GM19238 (cell line): Measurements from ENCODE around the gene EP400.
A peak's percentile ranks its signal among the peaks of the same experiment; 100 is the strongest.

ENCODE experiments used
- DNase-seq: peaks from one replicate; pipeline ENCODE4 v3.0.0; 2011; ENCODE audit warnings: low spot score; ENCODE audit not compliant: insufficient read length

Gene EP400, protein sequence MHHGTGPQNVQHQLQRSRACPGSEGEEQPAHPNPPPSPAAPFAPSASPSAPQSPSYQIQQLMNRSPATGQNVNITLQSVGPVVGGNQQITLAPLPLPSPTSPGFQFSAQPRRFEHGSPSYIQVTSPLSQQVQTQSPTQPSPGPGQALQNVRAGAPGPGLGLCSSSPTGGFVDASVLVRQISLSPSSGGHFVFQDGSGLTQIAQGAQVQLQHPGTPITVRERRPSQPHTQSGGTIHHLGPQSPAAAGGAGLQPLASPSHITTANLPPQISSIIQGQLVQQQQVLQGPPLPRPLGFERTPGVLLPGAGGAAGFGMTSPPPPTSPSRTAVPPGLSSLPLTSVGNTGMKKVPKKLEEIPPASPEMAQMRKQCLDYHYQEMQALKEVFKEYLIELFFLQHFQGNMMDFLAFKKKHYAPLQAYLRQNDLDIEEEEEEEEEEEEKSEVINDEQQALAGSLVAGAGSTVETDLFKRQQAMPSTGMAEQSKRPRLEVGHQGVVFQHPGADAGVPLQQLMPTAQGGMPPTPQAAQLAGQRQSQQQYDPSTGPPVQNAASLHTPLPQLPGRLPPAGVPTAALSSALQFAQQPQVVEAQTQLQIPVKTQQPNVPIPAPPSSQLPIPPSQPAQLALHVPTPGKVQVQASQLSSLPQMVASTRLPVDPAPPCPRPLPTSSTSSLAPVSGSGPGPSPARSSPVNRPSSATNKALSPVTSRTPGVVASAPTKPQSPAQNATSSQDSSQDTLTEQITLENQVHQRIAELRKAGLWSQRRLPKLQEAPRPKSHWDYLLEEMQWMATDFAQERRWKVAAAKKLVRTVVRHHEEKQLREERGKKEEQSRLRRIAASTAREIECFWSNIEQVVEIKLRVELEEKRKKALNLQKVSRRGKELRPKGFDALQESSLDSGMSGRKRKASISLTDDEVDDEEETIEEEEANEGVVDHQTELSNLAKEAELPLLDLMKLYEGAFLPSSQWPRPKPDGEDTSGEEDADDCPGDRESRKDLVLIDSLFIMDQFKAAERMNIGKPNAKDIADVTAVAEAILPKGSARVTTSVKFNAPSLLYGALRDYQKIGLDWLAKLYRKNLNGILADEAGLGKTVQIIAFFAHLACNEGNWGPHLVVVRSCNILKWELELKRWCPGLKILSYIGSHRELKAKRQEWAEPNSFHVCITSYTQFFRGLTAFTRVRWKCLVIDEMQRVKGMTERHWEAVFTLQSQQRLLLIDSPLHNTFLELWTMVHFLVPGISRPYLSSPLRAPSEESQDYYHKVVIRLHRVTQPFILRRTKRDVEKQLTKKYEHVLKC (N-terminal part only)

DNA sequence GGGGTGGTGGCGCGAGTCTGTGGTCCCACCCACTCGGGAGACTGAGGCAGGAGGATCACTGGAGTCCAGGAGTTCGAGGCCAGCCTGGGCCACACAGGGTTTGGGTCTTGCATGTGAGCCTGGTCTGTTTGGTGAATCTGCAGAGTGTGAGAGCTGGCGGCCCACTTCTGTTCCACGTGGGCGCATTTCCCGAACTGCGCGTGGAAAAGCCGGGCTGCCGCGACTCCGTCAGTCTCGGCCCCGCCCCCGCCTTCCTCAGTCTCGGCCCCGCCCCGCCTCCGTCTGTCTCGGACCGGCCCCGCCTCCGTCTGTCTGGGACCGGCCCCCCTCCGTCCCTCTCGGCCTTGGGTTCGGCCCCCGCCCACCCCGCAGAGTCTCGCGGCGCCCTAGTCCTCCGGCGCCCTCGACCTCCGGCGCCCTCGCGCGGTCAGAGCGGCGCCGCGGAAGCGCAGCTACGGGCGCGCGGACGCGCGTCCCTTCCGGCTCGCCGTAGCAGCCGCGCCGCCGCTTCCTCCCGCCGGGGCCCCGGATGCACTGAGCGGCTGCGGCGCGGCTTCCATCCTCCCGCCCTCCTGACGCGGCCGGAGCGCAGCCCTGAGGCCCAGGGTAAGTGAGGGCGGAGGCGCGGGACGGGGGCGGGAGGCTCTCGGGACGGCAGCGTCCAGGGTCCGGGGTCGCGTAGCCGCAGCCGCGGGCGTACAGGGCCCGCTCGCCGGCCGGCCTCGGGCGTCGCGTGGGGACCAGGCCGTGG, at the start of gene EP400:
Gene EP400 (plus strand): TSS at position 512 of the 751 bp plus-strand sequence. CDS start 10,678 bp downstream, outside the sequence.
- peak; percentile 97 for DNase-seq

DNA sequence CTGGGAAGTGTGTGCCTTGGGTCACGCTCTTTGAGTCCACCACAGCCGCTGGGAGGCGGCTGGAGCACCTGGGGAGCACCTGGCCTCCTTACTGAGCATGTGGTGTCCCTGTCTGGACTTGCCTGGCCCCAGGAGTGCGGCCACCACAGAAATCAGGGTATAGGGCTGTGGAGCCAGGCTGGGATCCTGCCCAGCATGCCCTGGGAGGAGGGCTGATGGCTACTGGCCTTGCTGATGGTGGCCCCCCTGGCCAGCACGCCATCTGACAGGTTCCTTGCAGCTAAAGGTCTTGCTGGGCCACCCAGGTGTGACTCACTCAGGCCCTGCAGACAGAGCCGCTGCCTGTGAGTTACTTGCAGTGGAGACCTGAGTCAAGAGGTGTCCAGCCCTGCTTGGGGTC, 49.3 kb upstream of the EP400 start:
- no peak for DNase-seq

DNA sequence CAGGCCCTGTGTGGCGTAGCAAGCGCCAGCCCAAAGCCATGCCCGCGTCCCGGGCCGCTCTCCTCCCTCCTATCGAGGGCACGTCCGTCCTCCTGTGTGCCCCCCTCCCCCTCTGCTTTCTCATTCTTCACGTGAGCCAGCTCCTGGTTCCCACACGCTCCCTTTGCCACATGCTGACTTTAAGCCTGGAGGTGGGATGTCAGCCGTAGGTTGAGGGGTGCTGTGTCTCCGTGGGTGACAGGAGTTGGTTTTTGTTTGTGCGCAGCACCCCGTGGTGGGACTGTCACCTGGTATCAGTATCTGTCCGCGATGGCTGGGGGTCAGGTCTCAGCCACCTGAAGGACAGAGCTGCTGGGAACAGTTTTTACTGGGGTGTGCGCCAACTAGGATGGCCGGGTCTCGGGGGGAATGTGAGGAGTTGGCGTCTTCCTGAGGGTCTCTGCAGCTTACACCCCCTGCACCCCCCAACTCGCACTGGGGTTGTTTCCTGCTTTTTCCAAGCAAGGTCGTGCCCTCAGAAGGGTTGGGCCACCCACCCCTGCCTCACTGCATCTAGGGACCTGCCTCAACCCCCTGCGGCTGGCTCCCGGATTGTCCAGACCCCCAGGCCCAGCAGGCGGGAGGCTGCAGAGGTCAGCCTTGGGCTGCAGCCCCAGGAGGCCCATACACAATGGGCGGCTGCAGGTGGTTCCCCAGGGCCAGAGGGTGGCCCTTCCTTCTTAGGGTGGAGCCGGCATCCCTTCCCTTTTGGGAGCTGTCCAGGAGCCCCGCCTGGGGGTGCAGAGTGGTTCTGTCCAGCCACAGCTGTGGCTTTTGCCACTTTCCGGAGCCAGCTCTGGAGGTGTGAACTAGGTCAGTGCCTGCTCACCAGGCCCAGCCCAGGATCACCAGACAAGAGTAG, 48.1 kb upstream of the EP400 start:
- no peak for DNase-seq

DNA sequence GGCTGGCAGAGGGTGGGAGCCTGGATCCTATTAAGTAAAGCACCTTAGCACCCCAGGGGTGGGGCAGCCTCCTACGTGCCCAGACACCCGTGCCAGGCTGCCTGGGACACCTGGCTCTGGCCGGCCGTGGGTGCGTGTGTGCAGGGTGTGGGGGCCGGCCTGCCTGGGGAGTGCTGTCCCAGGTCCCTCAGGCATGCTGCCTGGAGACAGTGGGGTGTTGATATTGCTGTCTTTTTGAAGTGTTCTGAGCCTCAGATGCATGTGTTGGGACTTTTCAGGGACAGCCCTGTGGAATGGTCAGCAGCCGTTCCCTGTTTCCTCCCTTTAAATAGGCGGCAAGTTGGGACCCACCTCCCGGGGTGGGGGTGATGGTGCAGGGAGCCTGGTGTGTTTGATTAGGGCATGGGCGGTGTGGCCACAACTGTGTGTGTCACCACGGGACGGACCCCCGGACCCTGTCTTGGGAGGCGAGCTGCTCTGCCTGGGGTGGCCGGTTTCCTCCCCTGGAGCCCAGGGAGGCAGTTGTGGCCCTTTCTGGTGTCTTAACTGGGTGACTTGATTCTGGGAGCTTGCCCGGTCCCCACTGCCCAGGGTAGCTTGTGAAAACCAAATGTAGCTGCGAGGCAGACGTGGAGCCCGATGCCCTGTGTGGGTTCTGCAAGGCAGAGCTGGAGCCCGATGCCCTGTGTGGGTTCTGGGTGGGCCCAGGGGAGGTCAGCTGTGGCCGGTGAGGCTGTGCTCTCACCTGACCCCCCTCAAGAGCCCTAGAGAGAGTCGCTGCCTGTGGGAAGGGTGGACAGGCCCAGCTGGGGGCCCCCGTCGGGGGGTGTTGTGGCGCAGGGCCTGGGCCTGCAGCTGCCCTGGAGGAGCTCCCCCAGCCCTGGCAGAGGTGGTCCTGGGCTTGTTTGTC, 47.2 kb upstream of the EP400 start:
- no peak for DNase-seq

DNA sequence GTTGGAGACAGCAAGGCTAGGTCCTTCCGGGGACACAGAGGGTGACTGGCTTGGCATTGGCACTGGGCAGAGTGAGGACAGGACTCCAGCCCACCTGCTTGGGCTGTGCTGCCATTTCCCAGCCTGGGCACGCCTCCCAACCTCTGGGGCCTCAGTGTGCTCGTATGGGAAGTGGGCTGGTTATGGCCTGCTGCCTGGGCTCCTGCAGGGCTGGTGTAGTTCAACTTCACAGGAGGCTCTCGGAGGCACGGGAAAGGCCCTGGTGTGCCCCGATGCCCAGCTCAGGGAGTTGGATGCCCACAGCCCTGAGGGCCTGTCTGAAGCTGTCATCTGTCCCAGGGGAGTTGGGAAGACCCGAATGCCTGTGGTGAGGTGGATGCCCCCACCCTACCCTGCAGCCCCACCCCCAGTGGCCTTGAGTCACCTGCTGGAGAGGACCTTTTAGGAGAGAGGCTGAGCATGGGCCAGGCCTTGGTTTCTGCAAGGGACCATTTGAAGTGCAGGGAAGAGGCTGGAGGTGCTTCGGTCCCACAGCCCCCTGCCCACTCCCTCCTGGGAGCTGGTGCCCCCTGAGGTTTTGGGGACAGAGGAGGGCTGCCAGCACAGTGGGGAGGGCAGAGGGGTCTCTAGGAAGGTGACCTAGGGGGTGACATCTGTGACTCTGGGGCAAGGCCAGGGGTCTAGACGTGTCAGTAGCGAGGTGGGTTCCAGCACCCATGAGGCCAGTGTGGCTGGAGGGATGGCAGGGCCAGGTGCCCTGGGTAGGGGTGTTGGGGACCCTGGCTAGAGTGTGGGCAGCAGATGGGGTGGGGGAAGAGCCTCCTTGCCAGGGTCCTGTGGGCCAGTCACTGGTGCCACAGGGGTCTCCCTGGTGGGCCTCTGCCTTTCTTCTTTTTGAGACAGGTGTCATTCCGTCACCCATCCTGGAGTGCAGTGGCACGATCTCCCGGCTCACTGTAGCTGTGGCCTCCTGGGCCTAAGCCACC, 46.2 kb upstream of the EP400 start:
- DNase-seq, result no peak

DNA sequence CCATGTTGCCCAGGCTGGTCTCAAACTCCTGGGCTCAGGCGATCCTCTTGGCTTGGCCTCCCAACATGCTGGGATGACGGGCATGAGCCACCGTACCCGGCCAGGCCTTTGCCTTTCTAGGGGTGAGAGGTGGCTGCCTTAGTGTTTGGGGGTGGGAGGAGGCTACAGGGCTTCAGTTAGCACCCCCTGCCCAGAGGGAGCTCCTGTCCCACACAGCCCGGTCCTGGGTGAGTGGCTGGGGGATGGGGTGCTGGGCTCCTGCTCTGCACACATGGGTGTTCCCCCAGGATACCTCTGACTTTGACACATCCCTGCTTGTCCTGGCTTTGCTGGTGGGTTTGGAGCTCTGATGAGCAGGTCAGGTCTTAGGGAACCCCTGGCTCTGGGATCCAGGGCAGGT, 45.4 kb upstream of the EP400 start:
- no peak for DNase-seq

DNA sequence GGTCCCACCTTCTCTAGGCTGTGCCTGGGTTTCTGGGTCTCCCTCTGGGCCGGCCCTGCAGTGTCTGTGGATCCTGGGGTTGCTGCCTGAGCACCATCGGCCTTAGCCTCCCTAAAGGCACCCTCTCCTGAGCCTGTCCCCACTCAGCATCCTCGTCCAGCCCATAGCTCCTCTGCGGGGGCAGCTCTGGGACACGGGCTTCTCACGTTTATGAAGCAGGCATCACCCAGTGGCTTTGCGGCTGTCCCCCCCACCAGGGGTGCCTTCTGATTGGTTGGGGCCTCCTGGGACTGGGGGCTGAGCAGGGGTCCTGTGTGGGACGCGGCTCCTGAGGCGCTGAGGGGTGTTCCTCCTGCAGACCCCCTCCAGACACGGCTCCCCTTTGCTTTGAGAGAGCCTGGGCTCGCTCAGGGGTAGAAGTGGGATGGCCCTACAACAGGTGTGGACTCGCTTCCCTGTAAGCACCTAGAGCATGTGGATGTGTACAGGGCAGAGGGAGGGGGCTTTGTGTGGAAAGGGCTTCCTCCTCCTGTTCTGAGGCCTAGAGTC, 44.6 kb upstream of the EP400 start:
- no peak for DNase-seq

DNA sequence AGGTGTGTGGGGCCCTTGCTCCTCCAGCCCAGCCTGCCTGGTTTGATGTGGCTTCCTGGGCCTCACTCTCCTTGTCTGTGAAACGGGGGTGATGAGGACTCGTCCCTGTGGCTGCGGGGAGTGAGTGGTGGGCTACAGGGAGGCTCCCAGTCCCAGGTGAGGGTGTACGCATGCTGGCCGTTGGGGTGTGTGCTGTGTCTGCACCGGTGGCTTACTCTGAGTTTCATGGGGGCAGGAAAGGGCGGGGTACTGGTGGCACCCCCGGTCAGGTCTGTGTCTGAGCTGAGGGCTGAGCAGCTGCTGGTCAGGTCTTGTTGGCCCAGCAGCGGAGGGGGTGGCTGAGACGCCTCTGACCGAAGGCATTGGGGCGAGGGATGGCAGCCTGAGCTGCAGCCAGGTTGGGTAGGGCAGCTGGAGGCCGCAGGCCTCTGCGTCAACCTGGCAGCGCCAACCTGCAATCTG, 44.1 kb upstream of the EP400 start:
- no peak for DNase-seq

DNA sequence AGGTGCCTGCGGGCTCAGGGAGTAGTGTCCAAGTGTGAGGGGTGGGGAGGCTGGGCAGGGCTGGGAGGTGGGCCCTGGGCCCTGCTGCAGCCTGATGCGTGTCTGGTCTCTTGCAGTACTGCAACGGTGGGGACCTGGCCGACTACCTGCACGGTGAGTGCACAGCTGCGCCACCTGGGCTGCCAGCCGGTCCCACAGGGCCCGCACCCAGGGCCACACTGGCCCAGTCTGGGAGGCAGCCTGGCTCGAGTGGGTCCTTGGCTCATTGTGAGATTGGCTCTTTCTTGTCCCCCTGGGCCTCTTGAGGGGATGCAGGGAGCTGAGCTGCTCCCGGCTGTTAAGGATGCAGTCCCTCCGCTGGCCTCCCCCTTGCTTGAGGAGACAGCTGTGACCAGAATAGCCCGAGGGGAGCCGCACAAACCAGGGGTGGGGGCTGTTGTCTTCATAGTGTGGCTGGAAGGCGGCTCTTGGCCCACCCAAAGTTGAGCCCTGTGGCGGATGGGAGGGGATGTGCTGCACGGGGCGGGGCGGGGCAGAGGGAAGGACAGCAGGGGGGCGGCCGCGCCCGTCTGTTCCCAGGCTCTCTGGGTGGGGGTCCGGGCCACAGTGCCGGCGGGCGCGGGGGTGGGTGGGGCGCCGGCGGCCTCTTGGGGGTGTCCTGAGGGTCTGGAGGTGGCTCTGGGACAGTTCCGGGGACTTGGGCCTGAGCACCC, 42.2 kb upstream of the EP400 start:
- DNase-seq, result no peak

DNA sequence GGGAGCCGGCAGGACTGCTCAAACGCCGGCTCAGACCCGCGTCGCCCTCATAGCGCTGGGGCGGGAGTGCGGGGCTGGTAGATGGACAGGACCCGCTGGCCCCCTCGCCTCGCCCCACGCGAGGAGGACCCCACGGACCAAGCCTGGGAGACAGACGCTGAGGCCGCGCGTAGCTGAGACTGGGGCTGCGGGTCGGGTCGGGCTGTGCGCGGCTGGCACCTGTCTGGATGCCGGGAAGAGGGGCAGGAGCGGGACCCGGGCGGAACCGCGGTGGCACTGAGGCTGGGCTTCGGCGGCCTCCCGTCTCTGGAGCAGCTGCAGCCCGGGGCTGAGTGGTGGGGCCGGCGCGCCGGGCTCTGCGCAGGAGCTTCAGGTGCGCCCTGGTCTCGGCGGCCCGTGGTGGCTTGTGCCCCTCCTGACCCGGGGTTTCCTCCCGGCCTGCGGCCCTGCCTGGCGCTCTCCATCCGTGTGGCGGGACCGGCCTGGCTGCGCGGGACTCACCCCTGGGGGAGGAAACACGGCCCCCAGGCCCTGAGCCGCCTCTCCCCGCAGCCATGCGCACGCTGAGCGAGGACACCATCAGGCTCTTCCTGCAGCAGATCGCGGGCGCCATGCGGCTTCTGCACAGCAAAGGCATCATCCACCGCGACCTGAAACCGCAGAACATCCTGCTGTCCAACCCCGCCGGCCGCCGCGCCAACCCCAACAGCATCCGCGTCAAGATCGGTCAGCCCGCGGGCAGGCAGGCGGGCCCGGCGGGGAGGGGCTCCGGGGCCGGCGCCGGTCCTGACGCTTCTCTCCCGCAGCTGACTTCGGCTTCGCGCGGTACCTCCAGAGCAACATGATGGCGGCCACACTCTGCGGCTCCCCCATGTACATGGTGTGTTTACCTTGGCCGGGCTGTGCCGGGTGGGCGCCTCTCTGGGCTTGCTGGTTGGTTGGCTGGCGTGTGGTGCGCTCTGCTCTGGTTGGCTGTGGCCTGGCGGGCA, 41.4 kb upstream of the EP400 start:
- DNase-seq, result no peak

DNA sequence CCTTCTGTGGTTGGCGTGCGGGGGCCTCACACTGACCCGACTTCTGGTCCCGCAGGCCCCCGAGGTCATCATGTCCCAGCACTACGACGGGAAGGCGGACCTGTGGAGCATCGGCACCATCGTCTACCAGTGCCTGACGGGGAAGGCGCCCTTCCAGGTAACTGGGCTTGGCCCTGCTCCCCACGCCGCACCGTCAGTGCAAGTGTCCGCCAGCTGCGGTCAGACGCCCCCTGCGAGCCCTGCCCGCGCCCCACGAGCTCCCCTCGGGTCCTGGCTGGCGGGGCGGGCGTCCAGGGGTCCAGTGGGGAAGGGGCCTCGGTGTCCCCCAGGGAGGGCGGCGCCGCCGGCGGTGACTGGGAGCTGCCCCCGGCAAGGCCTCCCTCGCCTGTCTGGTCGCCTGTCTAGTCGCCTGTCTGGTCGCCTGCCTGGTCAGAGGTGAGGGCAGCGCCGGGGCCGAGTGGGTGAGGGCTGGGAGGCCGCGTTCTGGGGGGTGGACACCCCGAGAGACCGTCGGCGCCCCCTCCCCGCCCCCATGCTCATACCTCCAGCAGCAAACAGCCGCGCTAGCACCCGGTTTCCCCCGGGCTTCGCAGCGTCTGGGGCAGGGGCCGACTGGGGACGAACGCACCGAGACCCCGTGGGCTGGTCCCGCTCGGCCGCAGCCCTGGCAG, 40.5 kb upstream of the EP400 start:
- DNase-seq, result no peak

DNA sequence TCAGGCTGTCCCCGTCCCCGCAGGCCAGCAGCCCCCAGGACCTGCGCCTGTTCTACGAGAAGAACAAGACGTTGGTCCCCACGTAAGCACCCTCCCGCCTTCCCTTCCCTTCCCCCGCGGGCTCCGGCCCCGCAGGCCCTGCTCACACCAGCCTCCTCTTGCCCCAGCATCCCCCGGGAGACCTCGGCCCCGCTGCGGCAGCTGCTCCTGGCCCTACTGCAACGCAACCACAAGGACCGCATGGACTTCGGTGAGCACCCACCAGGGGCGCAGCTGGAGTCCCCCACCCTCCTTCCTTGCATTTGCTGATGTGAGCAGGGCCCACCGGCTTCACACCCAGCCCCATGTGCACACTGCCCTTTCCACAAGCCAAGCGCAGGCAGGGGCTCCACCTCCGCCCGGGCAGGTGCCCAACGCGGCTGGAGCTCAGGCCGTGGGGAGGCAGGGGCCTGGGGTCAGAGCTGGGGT, 40.0 kb upstream of the EP400 start:
- no peak for DNase-seq

DNA sequence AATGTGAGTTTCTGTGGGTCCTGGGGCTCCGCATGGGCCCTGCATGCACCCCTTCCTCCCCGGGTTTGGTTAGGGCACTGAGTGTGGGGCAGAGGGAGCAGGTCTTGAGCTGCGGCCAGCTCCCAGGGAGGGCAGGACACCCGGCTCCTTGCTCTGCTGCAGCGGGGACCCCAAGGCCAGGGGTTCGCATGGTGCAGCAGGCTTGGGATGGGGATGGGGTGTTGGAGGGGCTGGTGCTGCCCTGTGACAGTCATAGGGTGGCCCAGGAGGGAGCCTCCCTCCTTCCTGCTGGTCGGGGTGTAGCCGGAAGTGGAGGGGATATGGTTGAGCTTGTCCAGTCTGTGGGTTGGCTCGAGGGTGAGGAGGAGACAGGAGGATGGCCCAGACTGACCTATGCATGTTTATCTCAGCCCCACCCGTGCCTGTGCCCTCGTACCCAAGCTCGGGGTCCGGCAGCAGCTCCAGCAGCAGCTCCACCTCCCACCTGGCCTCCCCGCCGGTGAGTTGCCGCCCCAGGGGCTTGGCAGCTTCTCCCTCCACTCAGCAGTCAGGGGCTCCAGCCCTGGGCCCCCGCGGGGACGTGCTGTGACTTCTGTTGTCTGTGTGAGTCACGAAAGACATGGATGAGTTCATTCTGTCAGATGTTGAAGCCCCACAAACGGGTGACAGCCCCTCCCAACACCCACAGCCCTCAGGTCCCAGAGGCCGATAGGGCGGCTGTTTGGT, 39.3 kb upstream of the EP400 start:
- no peak for DNase-seq
